Skin of body (tissue), 2 donors: Measurements from ENCODE around the gene MSL1. TPM values are rescaled to one million over a fixed set of nuclear protein-coding genes. Genes with fewer than 3 reads are reported as not detected.

Experiments
- DNase-seq: peaks from one replicate; lab custom pipeline; 2025; lab: John Stamatoyannopoulos, UW
- total RNA-seq: library from RNA; depleted of rRNA; stranded (reverse); fragments of >200 nt; gene quantifications from one replicate; pipeline ENCODE4 v1.2.3, GENCODE V29; 2014

Gene MSL1
- total RNA-seq, 1 donor from 2014 or later: 71.9 TPM

- no peak for DNase-seq
These were observed 18.1 kb upstream of the MSL1 start for GRCh38 chr17:40103688-40104087.

- no peak for DNase-seq
These were observed 16.9 kb upstream of the MSL1 start for GRCh38 chr17:40104594-40105486.

- DNase-seq: no peak
These were observed 15.7 kb upstream of the MSL1 start for GRCh38 chr17:40105861-40106759.

GRCh38 chr17:40106760-40107521, 14.8 kb upstream of the MSL1 start:
- DNase-seq: peak; percentile 74

- DNase-seq: no peak
These were observed 14.1 kb upstream of the MSL1 start for GRCh38 chr17:40107522-40108174.

GRCh38 chr17:40108970-40109824, 12.6 kb upstream of the MSL1 start:
- no peak for DNase-seq

- DNase-seq: no peak
These were observed 11.5 kb upstream of the MSL1 start for GRCh38 chr17:40110026-40110845.

GRCh38 chr17:40111221-40112128, 10.3 kb upstream of the MSL1 start:
- peak; percentile 95 for DNase-seq

GRCh38 chr17:40112191-40112711, 9.5 kb upstream of the MSL1 start:
- no peak for DNase-seq

GRCh38 chr17:40112718-40113109, 9.1 kb upstream of the MSL1 start:
- no peak for DNase-seq

GRCh38 chr17:40113110-40113906, 8.5 kb upstream of the MSL1 start:
- peak; percentile 98 for DNase-seq

GRCh38 chr17:40113907-40114245, 7.9 kb upstream of the MSL1 start:
- no peak for DNase-seq

GRCh38 chr17:40115101-40115436, 6.7 kb upstream of the MSL1 start:
- no peak for DNase-seq

- no peak for DNase-seq
These were observed 596 bp downstream of the MSL1 start for GRCh38 chr17:40122136-40122998.

- DNase-seq: peak; percentile 32
These were observed 1.4 kb downstream of the MSL1 start for GRCh38 chr17:40122999-40123810.

GRCh38 chr17:40123811-40124114, 2.0 kb downstream of the MSL1 start:
- DNase-seq: no peak
